Neural cell (in vitro differentiated cells): ENCODE measurements around the gene DALRD3. TPM values are rescaled to one million over a fixed set of nuclear protein-coding genes. Genes with fewer than 3 reads are reported as not detected.

Source experiments
- H2AFZ ChIP-seq: fragments of 200-600, 300-800 bp; sonication (generic), shearing (Covaris generic); 2 replicates; pipeline ENCODE4 v1.6.0; 2014; ENCODE audit warnings: low read depth, mild to moderate bottlenecking, antibody characterized with exemption, low read length, moderate library complexity
- H3F3A ChIP-seq: fragments of 200-600 bp; shearing (Covaris generic); 2 replicates; pipeline ENCODE4 v1.6.1; 2016; ENCODE audit warnings: mild to moderate bottlenecking, moderate library complexity, mixed read lengths, antibody characterized with exemption, low read length; ENCODE audit not compliant: insufficient read depth, poor library complexity, severe bottlenecking
- H3K27ac ChIP-seq: fragments of 200-600, 300-800 bp; sonication (generic), shearing (Covaris generic); 2 replicates; pipeline ENCODE4 v1.5.1; 2014; ENCODE audit warnings: mild to moderate bottlenecking, low read length, moderate library complexity
- H3K27me3 ChIP-seq: fragments of 300-800, 200-600 bp; sonication (generic), shearing (Covaris generic); 2 replicates; pipeline ENCODE4 v1.6.0; 2014; ENCODE audit warnings: mild to moderate bottlenecking, low read depth, low read length, moderate library complexity; ENCODE audit not compliant: insufficient read depth
- H3K36me3 ChIP-seq: fragments of 300-800, 200-600 bp; sonication (generic), shearing (Covaris generic); 2 replicates; pipeline ENCODE4 v1.5.1; 2014; ENCODE audit warnings: mild to moderate bottlenecking, antibody characterized with exemption, low read length, moderate library complexity; ENCODE audit not compliant: insufficient read depth
- H3K4me2 ChIP-seq: fragments of 300-800, 200-600 bp; sonication (generic), shearing (Covaris generic); 2 replicates; pipeline ENCODE4 v1.6.0; 2014; ENCODE audit warnings: mild to moderate bottlenecking, low read length
- H3K4me3 ChIP-seq: fragments of 300-800, 200-600 bp; sonication (generic), shearing (Covaris generic); 2 replicates; pipeline ENCODE4 v1.5.1; 2014; ENCODE audit warnings: mild to moderate bottlenecking, low read length, moderate library complexity
- H3K79me2 ChIP-seq: fragments of 200-600 bp; shearing (Covaris generic); replicated peaks from 2 replicates; pipeline ENCODE4 v1.6.0; 2014; ENCODE audit warnings: mild to moderate bottlenecking, low read length, moderate library complexity; ENCODE audit not compliant: insufficient read depth
- H3K9ac ChIP-seq: fragments of 300-800, 200-600 bp; sonication (generic), shearing (Covaris generic); 2 replicates; pipeline ENCODE4 v1.6.1; 2016; ENCODE audit warnings: mild to moderate bottlenecking, low read length, mixed read lengths
- H3K9me2 ChIP-seq: fragments of 200-600 bp; shearing (Covaris generic); 2 replicates; pipeline ENCODE4 v1.6.1; 2016; ENCODE audit warnings: mild to moderate bottlenecking, low read length, mixed read lengths; ENCODE audit not compliant: insufficient read depth
- H3K9me3 ChIP-seq: fragments of 200-600, 300-800 bp; sonication (generic), shearing (Covaris generic); 2 replicates; pipeline ENCODE4 v1.6.1; 2016; ENCODE audit warnings: mild to moderate bottlenecking, mixed run types, low read length, moderate library complexity, mixed read lengths
- H4K20me1 ChIP-seq: fragments of 200-600 bp; shearing (Covaris generic); 2 replicates; pipeline ENCODE4 v1.6.1; 2016; ENCODE audit warnings: mild to moderate bottlenecking, mixed run types; ENCODE audit not compliant: insufficient read depth
- EP300 ChIP-seq: fragments of 450-650 bp; conservative IDR thresholded peaks from 2 replicates; pipeline ENCODE4 v1.6.1; 2014; ENCODE audit warnings: antibody characterized with exemption, mild to moderate bottlenecking, moderate library complexity; ENCODE audit not compliant: poor library complexity, severe bottlenecking
- EZH2 ChIP-seq: fragments of 200-600, 300-800 bp; shearing (Covaris generic), sonication (generic); IDR thresholded peaks from 2 replicates; pipeline ENCODE4 v1.6.1; 2014; ENCODE audit warnings: antibody characterized with exemption, low read length, borderline replicate concordance, mild to moderate bottlenecking; ENCODE audit not compliant: insufficient read depth, poor library complexity, severe bottlenecking
- MXI1 ChIP-seq: fragments of 450-650 bp; conservative IDR thresholded peaks from 2 replicates; pipeline ENCODE4 v1.6.1; 2014; ENCODE audit warnings: antibody characterized with exemption, mild to moderate bottlenecking; ENCODE audit not compliant: poor library complexity, severe bottlenecking
- POLR2AphosphoS5 ChIP-seq: IDR thresholded peaks from 2 replicates; pipeline ENCODE4 v1.6.1; 2012
- RAD21 ChIP-seq: fragments of 450-650 bp; conservative IDR thresholded peaks from 2 replicates; pipeline ENCODE4 v1.6.1; 2014; ENCODE audit warnings: antibody characterized with exemption, mild to moderate bottlenecking, moderate library complexity
- SMC3 ChIP-seq: fragments of 450-650 bp; conservative IDR thresholded peaks from 2 replicates; pipeline ENCODE4 v1.6.1; 2014; ENCODE audit warnings: antibody characterized with exemption, mild to moderate bottlenecking, moderate library complexity; ENCODE audit not compliant: poor library complexity
- TAF1 ChIP-seq: IDR thresholded peaks from 2 replicates; pipeline ENCODE4 v1.6.1; 2012; ENCODE audit warnings: low read depth
- polyA plus RNA-seq: library from polyadenylated mRNA; depleted of rRNA; stranded (reverse); fragments of >200 nt; gene quantifications from 2 replicates; pipeline ENCODE4 v1.2.3, GENCODE V29; 2014
- TF ChIP-seq, protein P1 (sequence below): IDR thresholded peaks from 2 replicates; pipeline ENCODE4 v1.6.1; 2012; ENCODE audit warnings: borderline replicate concordance
- TF ChIP-seq, protein P2 (sequence below): fragments of 450-650 bp; IDR thresholded peaks from 2 replicates; pipeline ENCODE4 v1.5.1; 2014; ENCODE audit warnings: antibody characterized with exemption, mild to moderate bottlenecking, moderate library complexity; ENCODE audit not compliant: poor library complexity, severe bottlenecking

DALRD3 gene
- polyA plus RNA-seq, 1 donor from 2014 or later, result 121 TPM

- no peaks in the 10 kb centered on the region for H3K9me3 ChIP-seq
- H3K27ac ChIP-seq, result no peak overlapping the region
- no peak overlapping the region for H3K4me2 ChIP-seq
- no peaks in the 10 kb centered on the region for H3F3A ChIP-seq
- peaks cover 9% of the 10 kb centered on the region for H4K20me1 ChIP-seq
- no peak overlapping the region for H3K9ac ChIP-seq
- no peaks in the 10 kb centered on the region for H3K9me2 ChIP-seq
- peaks cover 35% of the 10 kb centered on the region for H3K79me2 ChIP-seq
- H3K4me3 ChIP-seq, result no peak overlapping the region
- H3K27me3 ChIP-seq, result no peaks in the 10 kb centered on the region
- TF ChIP-seq MXI1 (no peak), EP300 (no peak), EZH2 (no peak), RAD21 (no peak), TAF1 (no peak), SMC3 (no peak), POLR2AphosphoS5 (no peak)
- TF ChIP-seq, protein P1, sequence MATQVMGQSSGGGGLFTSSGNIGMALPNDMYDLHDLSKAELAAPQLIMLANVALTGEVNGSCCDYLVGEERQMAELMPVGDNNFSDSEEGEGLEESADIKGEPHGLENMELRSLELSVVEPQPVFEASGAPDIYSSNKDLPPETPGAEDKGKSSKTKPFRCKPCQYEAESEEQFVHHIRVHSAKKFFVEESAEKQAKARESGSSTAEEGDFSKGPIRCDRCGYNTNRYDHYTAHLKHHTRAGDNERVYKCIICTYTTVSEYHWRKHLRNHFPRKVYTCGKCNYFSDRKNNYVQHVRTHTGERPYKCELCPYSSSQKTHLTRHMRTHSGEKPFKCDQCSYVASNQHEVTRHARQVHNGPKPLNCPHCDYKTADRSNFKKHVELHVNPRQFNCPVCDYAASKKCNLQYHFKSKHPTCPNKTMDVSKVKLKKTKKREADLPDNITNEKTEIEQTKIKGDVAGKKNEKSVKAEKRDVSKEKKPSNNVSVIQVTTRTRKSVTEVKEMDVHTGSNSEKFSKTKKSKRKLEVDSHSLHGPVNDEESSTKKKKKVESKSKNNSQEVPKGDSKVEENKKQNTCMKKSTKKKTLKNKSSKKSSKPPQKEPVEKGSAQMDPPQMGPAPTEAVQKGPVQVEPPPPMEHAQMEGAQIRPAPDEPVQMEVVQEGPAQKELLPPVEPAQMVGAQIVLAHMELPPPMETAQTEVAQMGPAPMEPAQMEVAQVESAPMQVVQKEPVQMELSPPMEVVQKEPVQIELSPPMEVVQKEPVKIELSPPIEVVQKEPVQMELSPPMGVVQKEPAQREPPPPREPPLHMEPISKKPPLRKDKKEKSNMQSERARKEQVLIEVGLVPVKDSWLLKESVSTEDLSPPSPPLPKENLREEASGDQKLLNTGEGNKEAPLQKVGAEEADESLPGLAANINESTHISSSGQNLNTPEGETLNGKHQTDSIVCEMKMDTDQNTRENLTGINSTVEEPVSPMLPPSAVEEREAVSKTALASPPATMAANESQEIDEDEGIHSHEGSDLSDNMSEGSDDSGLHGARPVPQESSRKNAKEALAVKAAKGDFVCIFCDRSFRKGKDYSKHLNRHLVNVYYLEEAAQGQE, result no peak
- TF ChIP-seq, protein P2, sequence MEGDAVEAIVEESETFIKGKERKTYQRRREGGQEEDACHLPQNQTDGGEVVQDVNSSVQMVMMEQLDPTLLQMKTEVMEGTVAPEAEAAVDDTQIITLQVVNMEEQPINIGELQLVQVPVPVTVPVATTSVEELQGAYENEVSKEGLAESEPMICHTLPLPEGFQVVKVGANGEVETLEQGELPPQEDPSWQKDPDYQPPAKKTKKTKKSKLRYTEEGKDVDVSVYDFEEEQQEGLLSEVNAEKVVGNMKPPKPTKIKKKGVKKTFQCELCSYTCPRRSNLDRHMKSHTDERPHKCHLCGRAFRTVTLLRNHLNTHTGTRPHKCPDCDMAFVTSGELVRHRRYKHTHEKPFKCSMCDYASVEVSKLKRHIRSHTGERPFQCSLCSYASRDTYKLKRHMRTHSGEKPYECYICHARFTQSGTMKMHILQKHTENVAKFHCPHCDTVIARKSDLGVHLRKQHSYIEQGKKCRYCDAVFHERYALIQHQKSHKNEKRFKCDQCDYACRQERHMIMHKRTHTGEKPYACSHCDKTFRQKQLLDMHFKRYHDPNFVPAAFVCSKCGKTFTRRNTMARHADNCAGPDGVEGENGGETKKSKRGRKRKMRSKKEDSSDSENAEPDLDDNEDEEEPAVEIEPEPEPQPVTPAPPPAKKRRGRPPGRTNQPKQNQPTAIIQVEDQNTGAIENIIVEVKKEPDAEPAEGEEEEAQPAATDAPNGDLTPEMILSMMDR, result no peak
- H3K36me3 ChIP-seq, result no peaks in the 10 kb centered on the region
- H2AFZ ChIP-seq, result no peak overlapping the region
These were observed 3.3 kb downstream of the DALRD3 start for GRCh38 chr3:49015072-49015471.

DNA sequence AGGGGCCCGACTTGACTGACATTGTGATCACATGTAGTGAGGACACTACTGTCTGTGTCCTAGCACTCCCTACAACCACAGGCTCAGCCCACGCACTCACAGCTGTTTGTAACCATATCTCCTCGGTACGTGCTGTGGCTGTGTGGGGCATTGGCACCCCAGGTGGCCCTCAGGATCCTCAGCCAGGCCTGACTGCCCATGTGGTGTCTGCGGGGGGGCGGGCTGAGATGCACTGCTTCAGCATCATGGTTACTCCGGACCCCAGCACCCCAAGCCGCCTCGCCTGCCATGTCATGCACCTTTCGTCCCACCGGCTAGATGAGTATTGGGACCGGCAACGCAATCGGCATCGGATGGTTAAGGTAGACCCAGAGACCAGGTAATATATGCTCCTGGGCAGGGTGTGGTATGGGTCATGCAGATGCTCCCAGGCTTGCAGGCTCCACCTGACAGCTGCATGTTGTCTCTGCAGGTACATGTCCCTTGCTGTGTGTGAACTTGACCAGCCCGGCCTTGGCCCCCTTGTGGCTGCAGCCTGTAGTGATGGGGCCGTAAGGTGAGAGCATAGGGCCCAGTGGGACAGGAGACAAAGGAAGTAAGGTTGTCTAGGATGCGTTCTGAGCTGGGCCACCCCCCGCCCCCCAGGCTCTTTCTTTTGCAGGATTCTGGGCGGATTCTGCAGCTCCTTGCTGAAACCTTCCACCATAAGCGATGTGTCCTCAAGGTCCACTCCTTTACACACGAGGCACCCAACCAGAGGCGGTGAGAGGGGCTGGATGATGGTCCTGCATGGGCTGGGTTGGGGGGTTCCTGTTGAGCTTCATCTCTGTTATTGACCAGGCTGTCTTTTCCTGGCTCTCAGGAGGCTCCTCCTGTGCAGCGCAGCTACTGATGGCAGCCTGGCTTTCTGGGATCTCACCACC lies 4.4 kb downstream of the DALRD3 start:
- no peaks in the 10 kb centered on the region for H3K36me3 ChIP-seq

More for the DNA sequence above, 4.4 kb downstream of the DALRD3 start:
- no peak overlapping the region for H3K9ac ChIP-seq
- TF ChIP-seq, protein P2, result peak; percentile 38
- TF ChIP-seq SMC3, result no peak
- H3K79me2 ChIP-seq, result peaks cover 39% of the 10 kb centered on the region
- no peaks in the 10 kb centered on the region for H3F3A ChIP-seq
- no peaks in the 10 kb centered on the region for H3K9me2 ChIP-seq
- H4K20me1 ChIP-seq, result peaks cover 9% of the 10 kb centered on the region
- H3K4me2 ChIP-seq, result no peak overlapping the region
- no peak overlapping the region for H2AFZ ChIP-seq
- no peak overlapping the region for H3K4me3 ChIP-seq
- H3K27ac ChIP-seq, result no peak overlapping the region
- H3K27me3 ChIP-seq, result no peaks in the 10 kb centered on the region
- H3K9me3 ChIP-seq, result no peaks in the 10 kb centered on the region
